Liver (tissue), 9 donors: ENCODE measurements around the gene COBL. TPM values are rescaled to one million over a fixed set of nuclear protein-coding genes. Genes with fewer than 3 reads are reported as not detected.

Source experiments
- DNase-seq: peaks from one replicate; pipeline ENCODE4 v3.0.0-alpha.2; 2017; ENCODE audit warnings: low spot score
- H3K27ac ChIP-seq, 2 donors: one replicate each; pipeline ENCODE4 v1.7.0; 2013; ENCODE audit warnings: inconsistent platforms in 2 of 2, low read length in 2 of 2, control low read depth in 1 of 2, low read depth in 1 of 2, mild to moderate bottlenecking in 1 of 2
- H3K27me3 ChIP-seq, 4 donors: one replicate each; pipeline versions ENCODE4 v1.6.1 to v1.7.0; 2013; ENCODE audit warnings: low read length in 3 of 4, inconsistent platforms in 1 of 4, mild to moderate bottlenecking in 1 of 4, moderate library complexity in 1 of 4; ENCODE audit not compliant: control insufficient read depth in 4 of 4, insufficient read depth in 4 of 4
- H3K36me3 ChIP-seq, 4 donors: one replicate each; pipeline versions ENCODE4 v1.6.1 to v1.7.0; 2013; ENCODE audit warnings: low read length in 3 of 4, mild to moderate bottlenecking in 3 of 4, low read depth in 1 of 4, moderate library complexity in 1 of 4; ENCODE audit not compliant: control insufficient read depth in 4 of 4, insufficient read depth in 3 of 4
- H3K4me1 ChIP-seq, 4 donors: one replicate each; pipeline versions ENCODE4 v1.6.1 to v1.7.0; 2013; ENCODE audit warnings: low read length in 3 of 4, mild to moderate bottlenecking in 3 of 4, moderate library complexity in 1 of 4; ENCODE audit not compliant: control insufficient read depth in 4 of 4, insufficient read depth in 4 of 4
- H3K4me3 ChIP-seq, 3 donors: one replicate each; pipeline versions ENCODE4 v1.6.1 to v1.7.0; 2013; ENCODE audit warnings: low read length in 3 of 3, control low read depth in 1 of 3, low read depth in 1 of 3, mild to moderate bottlenecking in 1 of 3
- H3K9ac ChIP-seq, 2 donors: one replicate each; pipeline ENCODE4 v1.7.0; 2013; ENCODE audit warnings: low read length in 2 of 2, mild to moderate bottlenecking in 2 of 2, moderate library complexity in 2 of 2, control low read depth in 1 of 2, low read depth in 1 of 2
- H3K9me3 ChIP-seq, 4 donors: one replicate each; pipeline versions ENCODE4 v1.6.1 to v1.7.0; 2013; ENCODE audit warnings: low read length in 3 of 4; ENCODE audit not compliant: control insufficient read depth in 4 of 4
- EGR1 ChIP-seq, 2 donors: IDR thresholded peaks; 2 replicates each; pipeline ENCODE4 v1.6.1; 2016 to 2018; ENCODE audit warnings: antibody characterized with exemption in 2 of 2, low read depth in 2 of 2
- FOXA2 ChIP-seq: IDR thresholded peaks from 2 replicates; pipeline ENCODE4 v1.6.1; 2016; ENCODE audit warnings: antibody characterized with exemption
- HNF4G ChIP-seq: IDR thresholded peaks from 2 replicates; pipeline ENCODE4 v1.6.1; 2016; ENCODE audit warnings: antibody characterized with exemption
- JUND ChIP-seq, 2 donors: IDR thresholded peaks; 2 replicates each; pipeline ENCODE4 v1.6.1; 2016; ENCODE audit warnings: antibody characterized with exemption in 2 of 2
- NR2F2 ChIP-seq: IDR thresholded peaks from 2 replicates; pipeline ENCODE4 v1.6.1; 2016; ENCODE audit warnings: antibody characterized with exemption
- RAD21 ChIP-seq, 2 donors: IDR thresholded peaks; 2 replicates each; pipeline ENCODE4 v1.6.1; 2016; ENCODE audit warnings: antibody characterized with exemption in 2 of 2, mild to moderate bottlenecking in 2 of 2
- SP1 ChIP-seq: IDR thresholded peaks from 2 replicates; pipeline ENCODE4 v1.6.1; 2018; ENCODE audit warnings: antibody characterized with exemption, mild to moderate bottlenecking
- TAF1 ChIP-seq: conservative IDR thresholded peaks from 2 replicates; pipeline ENCODE4 v1.6.1; 2016; ENCODE audit warnings: antibody characterized with exemption, mild to moderate bottlenecking
- WGBS: extraction: QIAGEN DNeasy Blood & Tissue Kit; methylation state at CpG from one replicate; pipeline ENCODE4 v1.1.7; 2013; 5-methylcytosine and 5-hydroxymethylcytosine counted together
- polyA plus RNA-seq, 2 donors: library from polyadenylated mRNA; stranded (reverse) in 1 of 2; unstranded in 1 of 2; fragments of 200-250 nt in 1 of 2; fragments of >200 nt in 1 of 2; fragmentation: Nextera tagmentation in 1 of 2; extraction: Ambion mirVana in 1 of 2; gene quantifications; one replicate each; pipeline versions ENCODE4 v1.2.1 to v1.2.3, GENCODE V29; 2013 to 2015
- total RNA-seq, 2 donors: library from RNA; depleted of rRNA; stranded (reverse); fragments of >200 nt; gene quantifications; one replicate each; pipeline ENCODE4 v1.2.3, GENCODE V29; 2014
- TF ChIP-seq, protein P1 (sequence below): IDR thresholded peaks from 2 replicates; pipeline ENCODE4 v1.6.1; 2016; ENCODE audit warnings: antibody characterized with exemption, mild to moderate bottlenecking
- TF ChIP-seq, protein P2 (sequence below): IDR thresholded peaks from 2 replicates; pipeline ENCODE4 v1.6.1; 2016; ENCODE audit warnings: antibody characterized with exemption
- TF ChIP-seq, protein P3 (sequence below): IDR thresholded peaks from 2 replicates; pipeline ENCODE4 v1.6.1; 2016; ENCODE audit warnings: antibody characterized with exemption
- TF ChIP-seq, protein P4 (sequence below): fragments of 150-350 bp; IDR thresholded peaks from 2 replicates; pipeline ENCODE4 v1.5.1; 2017; ENCODE audit warnings: improper control_type of control experiment, low read depth, low read length; ENCODE audit not compliant: missing input control
- donor health status: healthy.
- donor health status: healthy.
- donor health status: healthy.
- donor health status: healthy.
- donor health status: healthy.

Gene COBL
- total and polyA plus RNA-seq, 4 donors: 5.8 to 18.7 (median 10.7) TPM

DNA sequence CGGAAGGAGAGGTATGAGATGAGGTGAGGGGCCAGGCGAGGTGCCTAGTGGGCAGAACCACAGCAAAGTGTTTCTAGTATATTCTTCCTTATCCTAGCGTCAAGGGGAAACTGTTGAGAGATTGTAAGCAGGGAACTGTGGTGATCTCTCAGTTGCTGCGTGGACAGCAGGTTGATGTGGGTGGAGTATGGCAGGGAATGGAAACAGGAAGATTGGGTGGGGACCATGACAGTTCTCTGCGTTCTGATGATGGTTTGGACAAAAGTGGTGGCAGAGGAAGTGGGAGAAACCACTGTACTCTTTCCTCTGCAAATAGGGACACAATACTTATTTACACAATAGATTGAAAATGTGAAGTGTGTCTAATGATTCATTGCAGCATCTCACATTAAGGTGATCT, 342.4 kb downstream of the COBL start:
- Histone ChIP-seq H3K4me3 (no peak overlapping the region), H3K4me1 (no peaks in the 10 kb centered on the region), H3K9ac (no peak overlapping the region), H3K27ac (no peak overlapping the region), H3K36me3 (no peaks in the 10 kb centered on the region), H3K27me3 (no peaks in the 10 kb centered on the region), H3K9me3 (no peaks in the 10 kb centered on the region)
- TF ChIP-seq RAD21 (IDR thresholded peaks at IDR 0.05) (no peak), HNF4G (no peak), JUND (IDR thresholded peaks at IDR 0.05) (no peak), SP1 (no peak), EGR1 (IDR thresholded peaks at IDR 0.05; ENCODE audit: low read depth in 2 of 2) (no peak), NR2F2 (no peak), TAF1 (no peak)
- TF ChIP-seq, protein P1, sequence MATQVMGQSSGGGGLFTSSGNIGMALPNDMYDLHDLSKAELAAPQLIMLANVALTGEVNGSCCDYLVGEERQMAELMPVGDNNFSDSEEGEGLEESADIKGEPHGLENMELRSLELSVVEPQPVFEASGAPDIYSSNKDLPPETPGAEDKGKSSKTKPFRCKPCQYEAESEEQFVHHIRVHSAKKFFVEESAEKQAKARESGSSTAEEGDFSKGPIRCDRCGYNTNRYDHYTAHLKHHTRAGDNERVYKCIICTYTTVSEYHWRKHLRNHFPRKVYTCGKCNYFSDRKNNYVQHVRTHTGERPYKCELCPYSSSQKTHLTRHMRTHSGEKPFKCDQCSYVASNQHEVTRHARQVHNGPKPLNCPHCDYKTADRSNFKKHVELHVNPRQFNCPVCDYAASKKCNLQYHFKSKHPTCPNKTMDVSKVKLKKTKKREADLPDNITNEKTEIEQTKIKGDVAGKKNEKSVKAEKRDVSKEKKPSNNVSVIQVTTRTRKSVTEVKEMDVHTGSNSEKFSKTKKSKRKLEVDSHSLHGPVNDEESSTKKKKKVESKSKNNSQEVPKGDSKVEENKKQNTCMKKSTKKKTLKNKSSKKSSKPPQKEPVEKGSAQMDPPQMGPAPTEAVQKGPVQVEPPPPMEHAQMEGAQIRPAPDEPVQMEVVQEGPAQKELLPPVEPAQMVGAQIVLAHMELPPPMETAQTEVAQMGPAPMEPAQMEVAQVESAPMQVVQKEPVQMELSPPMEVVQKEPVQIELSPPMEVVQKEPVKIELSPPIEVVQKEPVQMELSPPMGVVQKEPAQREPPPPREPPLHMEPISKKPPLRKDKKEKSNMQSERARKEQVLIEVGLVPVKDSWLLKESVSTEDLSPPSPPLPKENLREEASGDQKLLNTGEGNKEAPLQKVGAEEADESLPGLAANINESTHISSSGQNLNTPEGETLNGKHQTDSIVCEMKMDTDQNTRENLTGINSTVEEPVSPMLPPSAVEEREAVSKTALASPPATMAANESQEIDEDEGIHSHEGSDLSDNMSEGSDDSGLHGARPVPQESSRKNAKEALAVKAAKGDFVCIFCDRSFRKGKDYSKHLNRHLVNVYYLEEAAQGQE: no peak
- TF ChIP-seq, protein P2, sequence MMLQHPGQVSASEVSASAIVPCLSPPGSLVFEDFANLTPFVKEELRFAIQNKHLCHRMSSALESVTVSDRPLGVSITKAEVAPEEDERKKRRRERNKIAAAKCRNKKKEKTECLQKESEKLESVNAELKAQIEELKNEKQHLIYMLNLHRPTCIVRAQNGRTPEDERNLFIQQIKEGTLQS: no peak
- WGBS: 60% methylated on average over 5 of the region's 5 CpGs
- no peak for DNase-seq

DNA sequence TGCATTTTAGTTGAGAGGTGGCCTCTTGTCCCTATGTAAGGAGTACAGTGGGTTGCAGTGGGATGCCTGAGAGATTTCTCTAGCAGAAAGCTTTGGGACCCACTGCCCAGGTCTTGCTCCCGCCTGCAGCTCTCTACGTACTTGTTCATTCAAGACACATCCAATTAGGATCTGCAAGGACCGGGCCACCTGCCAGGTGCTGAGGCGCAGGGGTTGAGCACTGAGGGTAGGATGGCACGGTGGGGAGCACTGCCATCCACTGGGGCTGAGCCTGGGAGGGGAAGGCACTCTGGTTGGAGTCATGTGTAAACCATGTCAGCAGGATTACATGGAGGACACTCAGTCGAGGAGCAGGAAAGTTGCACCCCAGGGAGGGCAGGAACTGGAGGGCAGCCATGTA, 342.8 kb downstream of the COBL start:
- no peaks in the 10 kb centered on the region for H3K4me1 ChIP-seq
- H3K9me3 ChIP-seq: no peaks in the 10 kb centered on the region
- no peak overlapping the region for H3K27ac ChIP-seq
- no peaks in the 10 kb centered on the region for H3K27me3 ChIP-seq
- TF ChIP-seq, protein P3, sequence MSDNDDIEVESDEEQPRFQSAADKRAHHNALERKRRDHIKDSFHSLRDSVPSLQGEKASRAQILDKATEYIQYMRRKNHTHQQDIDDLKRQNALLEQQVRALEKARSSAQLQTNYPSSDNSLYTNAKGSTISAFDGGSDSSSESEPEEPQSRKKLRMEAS: no peak
- TF ChIP-seq, protein P1: no peak
- TF ChIP-seq, protein P4, sequence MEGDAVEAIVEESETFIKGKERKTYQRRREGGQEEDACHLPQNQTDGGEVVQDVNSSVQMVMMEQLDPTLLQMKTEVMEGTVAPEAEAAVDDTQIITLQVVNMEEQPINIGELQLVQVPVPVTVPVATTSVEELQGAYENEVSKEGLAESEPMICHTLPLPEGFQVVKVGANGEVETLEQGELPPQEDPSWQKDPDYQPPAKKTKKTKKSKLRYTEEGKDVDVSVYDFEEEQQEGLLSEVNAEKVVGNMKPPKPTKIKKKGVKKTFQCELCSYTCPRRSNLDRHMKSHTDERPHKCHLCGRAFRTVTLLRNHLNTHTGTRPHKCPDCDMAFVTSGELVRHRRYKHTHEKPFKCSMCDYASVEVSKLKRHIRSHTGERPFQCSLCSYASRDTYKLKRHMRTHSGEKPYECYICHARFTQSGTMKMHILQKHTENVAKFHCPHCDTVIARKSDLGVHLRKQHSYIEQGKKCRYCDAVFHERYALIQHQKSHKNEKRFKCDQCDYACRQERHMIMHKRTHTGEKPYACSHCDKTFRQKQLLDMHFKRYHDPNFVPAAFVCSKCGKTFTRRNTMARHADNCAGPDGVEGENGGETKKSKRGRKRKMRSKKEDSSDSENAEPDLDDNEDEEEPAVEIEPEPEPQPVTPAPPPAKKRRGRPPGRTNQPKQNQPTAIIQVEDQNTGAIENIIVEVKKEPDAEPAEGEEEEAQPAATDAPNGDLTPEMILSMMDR: no peak
- no peak for TF ChIP-seq HNF4G
- TF ChIP-seq FOXA2: no peak
- no peaks in the 10 kb centered on the region for H3K36me3 ChIP-seq
- no peak for DNase-seq
- no peak overlapping the region for H3K9ac ChIP-seq
- no peak overlapping the region for H3K4me3 ChIP-seq
- 88% methylated on average over 6 of the region's 6 CpGs for WGBS
